A549 treated with RU486 at 1 μM for 4 hours (cell line): ENCODE results near the gene TRIM14. TPM values are rescaled to one million over a fixed set of nuclear protein-coding genes. Genes with fewer than 3 reads are reported as not detected.

Experiments used
- total RNA-seq: library from RNA; stranded (reverse); fragments of 200-300 nt; extraction: Qiagen RNA extraction; gene quantifications from 5 replicates; pipeline ENCODE4 v1.2.3, GENCODE V29; 2022; ENCODE audit warnings: low read depth

TRIM14 gene, protein sequence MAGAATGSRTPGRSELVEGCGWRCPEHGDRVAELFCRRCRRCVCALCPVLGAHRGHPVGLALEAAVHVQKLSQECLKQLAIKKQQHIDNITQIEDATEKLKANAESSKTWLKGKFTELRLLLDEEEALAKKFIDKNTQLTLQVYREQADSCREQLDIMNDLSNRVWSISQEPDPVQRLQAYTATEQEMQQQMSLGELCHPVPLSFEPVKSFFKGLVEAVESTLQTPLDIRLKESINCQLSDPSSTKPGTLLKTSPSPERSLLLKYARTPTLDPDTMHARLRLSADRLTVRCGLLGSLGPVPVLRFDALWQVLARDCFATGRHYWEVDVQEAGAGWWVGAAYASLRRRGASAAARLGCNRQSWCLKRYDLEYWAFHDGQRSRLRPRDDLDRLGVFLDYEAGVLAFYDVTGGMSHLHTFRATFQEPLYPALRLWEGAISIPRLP
- 9.8 to 13.4 TPM (median 13.3 TPM) in 5 replicates for total RNA-seq

DNA sequence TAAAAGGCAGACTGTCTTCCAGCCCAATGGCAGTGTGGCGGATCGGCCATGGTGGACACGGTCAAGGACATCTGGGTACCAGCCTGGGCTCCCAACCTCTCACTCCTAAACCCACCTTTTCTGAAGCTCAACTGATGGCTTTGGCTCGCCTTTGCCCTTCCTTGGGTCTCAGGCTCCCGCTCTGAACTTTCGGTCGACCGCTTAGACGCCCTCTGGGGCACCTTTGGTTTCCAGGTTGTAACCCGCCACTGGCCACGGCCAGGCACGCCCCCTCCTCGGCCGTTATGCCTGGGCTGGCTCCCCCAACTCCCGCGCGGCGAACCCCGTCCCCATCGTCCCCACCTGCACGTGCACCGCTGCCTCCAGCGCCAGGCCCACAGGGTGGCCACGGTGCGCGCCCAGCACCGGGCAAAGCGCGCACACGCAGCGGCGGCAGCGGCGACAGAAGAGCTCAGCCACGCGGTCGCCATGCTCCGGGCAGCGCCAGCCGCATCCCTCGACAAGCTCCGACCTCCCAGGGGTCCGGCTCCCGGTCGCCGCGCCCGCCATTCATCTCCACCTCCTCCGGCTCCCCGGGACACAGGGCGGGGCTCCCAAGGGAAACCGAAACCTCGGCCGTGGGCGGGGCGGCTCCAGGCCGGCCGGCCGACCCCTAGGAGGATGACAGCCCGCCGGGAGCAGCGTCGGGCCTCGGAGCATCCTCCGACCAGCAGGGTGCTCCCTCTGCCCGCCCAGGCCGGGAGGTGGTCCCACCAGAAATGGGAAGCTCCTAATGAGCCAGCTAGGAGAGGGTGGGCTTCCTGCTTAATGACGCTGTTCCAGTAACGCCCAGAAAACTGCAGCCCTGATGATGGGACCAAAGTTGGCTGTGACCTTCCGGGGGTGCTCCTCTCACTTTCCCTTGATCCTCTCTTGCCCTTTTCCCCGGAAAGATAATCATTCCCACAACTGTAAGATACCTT, at the start of gene TRIM14:
TRIM14 (minus strand) TSS at position 583 of the 962 bp plus-strand sequence; CDS start at position 549, 34 bp downstream.

DNA sequence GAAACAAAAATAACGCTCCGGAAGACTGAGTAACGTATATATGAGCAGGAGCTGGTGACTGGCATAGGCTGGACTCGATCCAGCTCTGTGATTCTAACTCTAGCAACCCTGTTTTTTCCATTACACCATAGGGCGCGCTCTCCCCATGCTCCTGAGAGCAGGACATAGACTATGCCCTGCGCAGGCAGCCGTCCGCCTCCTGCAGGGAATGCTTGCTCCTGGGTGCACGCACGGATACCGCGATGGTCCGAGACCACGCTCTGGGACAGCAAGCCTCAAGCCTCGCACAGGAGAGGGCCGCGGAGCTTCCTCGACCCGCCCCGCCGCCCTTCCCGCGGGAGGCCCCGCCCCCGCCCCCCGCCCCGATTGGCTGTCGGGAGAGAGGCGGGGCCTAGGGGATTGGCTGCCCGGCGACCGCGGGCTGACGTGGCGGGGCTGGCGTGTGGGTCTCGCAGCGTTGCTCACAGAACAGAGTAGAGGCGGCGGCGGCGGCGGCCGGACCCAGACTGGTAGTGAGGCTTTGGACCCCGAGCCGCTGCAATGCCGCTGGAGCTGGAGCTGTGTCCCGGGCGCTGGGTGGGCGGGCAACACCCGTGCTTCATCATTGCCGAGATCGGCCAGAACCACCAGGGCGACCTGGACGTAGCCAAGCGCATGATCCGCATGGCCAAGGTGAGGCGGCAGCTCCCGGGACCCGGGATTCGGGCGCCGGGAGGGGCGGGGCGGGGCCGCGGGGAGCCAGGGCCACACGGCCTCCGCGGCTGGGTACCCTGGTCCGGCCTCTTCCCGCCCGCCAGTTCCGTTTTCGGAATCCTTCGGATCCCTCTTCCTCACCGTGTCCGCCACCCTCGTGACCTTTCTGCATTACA, 62.5 kb downstream of the TRIM14 start, which contains the start of gene NANS:
NANS (plus strand) TSS at position 464 of the 869 bp plus-strand sequence; CDS start at position 541, 77 bp downstream.

Other genes with a start within 250 kb of the TRIM14 start
- gene TRMO, start 196.7 kb downstream of the TRIM14 start, total RNA-seq: 11.7 to 14.6 TPM (median 14.1 TPM) in 5 replicates
- not detected in 5 replicates for gene HEMGN, start 181.1 kb downstream of the TRIM14 start, total RNA-seq
- 278 to 347 TPM (median 327 TPM) in 5 replicates for gene ANP32B, start 135.9 kb downstream of the TRIM14 start, total RNA-seq
- 58.2 to 75.7 TPM (median 70.2 TPM) in 5 replicates for gene NANS, start 62.5 kb downstream of the TRIM14 start, total RNA-seq
- 0.35 to 0.69 TPM (median 0.53 TPM) in 5 replicates for gene CORO2A, start 73.4 kb upstream of the TRIM14 start, total RNA-seq
- 6.9 to 10.5 TPM (median 9.1 TPM) in 5 replicates for gene TBC1D2, start 136.4 kb upstream of the TRIM14 start, total RNA-seq